ENCODE results near the gene SMOC1.
"Not testable (repeated sequence)": the region's sequence is repeated elsewhere in the genome, so short reads cannot be mapped to it uniquely, and the experiment has no call there.

Gene SMOC1

GRCh38 chr14:69903046-69903445, 23.8 kb downstream of the SMOC1 start:
- DNase-seq, result not testable (repeated sequence)

GRCh38 chr14:69904246-69904645, 25.0 kb downstream of the SMOC1 start:
- DNase-seq, result no peak

GRCh38 chr14:69906201-69906600, 27.0 kb downstream of the SMOC1 start:
- no peak for DNase-seq

- no peak for DNase-seq
Measured at GRCh38 chr14:69909826-69910550, 30.8 kb downstream of the SMOC1 start.

- DNase-seq, result no peak
Measured at GRCh38 chr14:69910871-69911270, 31.7 kb downstream of the SMOC1 start.

GRCh38 chr14:69913686-69914085, 34.5 kb downstream of the SMOC1 start:
- no peak for DNase-seq

- no peak for DNase-seq
Measured at GRCh38 chr14:69916396-69916795, 37.2 kb downstream of the SMOC1 start.

DNA sequence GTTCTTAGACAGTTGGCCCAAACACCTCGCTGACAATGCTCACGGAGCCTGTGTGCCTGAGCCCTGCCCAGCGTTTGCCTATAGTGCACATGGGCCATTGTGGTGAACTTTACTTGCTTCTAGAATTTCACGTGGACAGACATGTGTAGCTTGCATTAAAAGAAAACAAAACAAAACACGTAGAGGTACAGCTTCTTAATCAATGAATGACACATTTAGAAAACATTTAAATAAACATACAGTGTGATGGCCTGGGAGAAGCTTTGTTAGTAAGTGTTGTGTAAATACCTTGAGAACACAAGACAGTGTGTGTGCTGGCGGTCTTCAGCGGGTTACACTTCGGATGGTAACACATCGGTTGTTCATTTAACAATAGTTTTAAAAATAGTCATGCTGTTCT, 38.1 kb downstream of the SMOC1 start:
- no peak for DNase-seq

- no peak for DNase-seq
Measured at GRCh38 chr14:69919815-69920214, 40.6 kb downstream of the SMOC1 start.

GRCh38 chr14:69921052-69921451, 41.8 kb downstream of the SMOC1 start:
- DNase-seq, result no peak

DNA sequence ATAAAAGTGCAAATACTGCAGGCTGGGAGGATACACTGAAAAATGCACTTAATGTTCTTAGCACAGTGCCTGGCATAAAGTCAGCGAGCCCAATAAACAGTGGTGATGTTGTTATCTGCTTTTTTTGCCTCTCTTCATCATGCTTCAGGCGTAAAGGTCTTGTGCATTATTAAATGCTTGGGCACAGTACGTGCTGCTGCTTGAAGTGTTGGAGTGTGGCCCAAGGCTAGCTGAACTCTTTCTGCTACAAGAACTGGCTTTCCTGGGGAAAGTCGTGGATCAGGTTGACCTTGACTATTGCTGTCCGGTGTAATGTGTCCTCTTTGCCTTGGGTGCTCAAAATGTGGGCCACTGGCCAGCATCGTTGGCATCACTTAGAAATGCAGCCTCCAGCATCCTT, 43.0 kb downstream of the SMOC1 start:
- no peak for DNase-seq

DNA sequence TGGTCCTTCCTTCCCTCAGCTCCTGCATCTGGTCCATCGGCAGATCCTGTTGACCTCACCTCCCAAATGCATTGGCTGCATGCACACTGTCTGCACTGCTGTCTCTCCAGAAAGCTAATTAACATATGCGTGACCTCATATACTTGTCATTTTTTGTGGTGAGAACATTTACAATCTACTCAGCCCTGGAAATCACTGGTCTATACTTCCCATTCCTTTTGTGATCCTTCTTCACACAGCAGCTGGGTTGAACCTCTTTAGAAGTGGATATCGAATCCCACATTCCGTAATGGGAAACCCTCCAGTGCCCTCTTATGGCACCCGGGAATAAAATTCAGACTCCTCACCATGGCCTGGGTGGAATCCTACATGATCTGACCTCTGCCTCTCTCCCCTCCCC, 45.0 kb downstream of the SMOC1 start:
- DNase-seq, result no peak

DNA sequence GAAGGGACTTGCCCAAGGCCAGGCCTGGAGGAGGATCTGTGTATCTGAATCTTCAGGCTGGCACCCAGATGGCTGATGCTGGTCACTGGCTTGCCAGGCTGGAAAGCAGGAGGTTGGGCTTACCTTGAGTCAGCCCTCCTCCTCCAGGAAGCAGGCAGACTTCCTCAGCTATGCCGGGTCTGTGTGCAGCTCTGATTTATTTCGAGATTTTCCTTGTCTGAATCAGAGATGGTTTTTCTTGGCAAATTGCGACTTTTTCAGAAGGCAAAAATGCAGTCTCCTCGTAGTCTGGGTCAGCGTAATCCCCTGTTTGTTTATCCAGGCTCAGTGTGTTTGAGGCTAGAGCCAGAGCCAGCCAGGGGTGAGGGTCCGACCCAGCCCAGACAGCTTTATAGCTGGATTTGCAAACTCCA, 48.9 kb downstream of the SMOC1 start:
- no peak for DNase-seq

GRCh38 chr14:69930780-69931379, 51.7 kb downstream of the SMOC1 start:
- no peak for DNase-seq

DNA sequence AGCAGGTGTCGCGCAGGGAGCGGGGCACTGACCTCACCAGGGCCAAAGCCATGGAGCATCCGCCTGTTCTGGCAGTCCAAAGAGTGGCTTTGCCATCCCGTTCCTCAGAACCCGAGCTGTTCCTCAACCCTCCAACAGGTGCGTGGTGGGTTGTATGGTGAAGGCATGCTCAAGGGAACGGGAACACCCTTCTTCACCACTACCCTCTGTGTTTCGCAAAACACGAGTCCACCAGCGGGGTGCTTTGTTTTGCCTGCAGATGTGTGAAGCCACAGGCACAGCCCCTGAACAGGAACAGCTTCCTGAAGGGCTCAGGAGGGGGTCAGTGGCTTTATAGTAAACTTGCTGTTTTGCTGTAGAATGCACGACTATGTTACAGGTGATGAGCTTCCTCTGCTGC, 52.7 kb downstream of the SMOC1 start:
- DNase-seq, result no peak

DNA sequence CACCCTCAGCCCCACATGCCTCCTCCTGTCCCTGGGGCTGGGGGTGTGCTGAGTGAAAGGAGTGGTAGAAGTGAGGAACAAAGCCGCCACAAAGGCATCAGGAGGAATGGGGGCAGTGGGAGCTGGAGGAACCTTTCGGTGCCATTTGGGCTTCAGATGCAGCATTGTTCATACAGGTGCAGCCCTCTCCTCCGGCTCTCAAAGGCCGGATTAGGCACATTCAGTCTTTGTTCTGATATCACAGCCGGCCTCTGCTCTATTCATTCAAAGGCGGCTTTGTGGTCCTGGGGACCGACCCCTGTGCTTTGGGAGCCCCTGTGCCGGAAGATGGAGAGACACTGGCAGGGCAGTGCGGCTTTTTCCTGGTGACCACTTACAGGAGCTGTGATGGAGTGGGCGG, 53.2 kb downstream of the SMOC1 start:
- DNase-seq, result no peak

- no peak for DNase-seq
Measured at GRCh38 chr14:69933623-69934275, 54.5 kb downstream of the SMOC1 start.

GRCh38 chr14:69937367-69938081, 58.3 kb downstream of the SMOC1 start:
- DNase-seq, result no peak

- no peak for DNase-seq
Measured at GRCh38 chr14:69938751-69939150, 59.5 kb downstream of the SMOC1 start.

DNA sequence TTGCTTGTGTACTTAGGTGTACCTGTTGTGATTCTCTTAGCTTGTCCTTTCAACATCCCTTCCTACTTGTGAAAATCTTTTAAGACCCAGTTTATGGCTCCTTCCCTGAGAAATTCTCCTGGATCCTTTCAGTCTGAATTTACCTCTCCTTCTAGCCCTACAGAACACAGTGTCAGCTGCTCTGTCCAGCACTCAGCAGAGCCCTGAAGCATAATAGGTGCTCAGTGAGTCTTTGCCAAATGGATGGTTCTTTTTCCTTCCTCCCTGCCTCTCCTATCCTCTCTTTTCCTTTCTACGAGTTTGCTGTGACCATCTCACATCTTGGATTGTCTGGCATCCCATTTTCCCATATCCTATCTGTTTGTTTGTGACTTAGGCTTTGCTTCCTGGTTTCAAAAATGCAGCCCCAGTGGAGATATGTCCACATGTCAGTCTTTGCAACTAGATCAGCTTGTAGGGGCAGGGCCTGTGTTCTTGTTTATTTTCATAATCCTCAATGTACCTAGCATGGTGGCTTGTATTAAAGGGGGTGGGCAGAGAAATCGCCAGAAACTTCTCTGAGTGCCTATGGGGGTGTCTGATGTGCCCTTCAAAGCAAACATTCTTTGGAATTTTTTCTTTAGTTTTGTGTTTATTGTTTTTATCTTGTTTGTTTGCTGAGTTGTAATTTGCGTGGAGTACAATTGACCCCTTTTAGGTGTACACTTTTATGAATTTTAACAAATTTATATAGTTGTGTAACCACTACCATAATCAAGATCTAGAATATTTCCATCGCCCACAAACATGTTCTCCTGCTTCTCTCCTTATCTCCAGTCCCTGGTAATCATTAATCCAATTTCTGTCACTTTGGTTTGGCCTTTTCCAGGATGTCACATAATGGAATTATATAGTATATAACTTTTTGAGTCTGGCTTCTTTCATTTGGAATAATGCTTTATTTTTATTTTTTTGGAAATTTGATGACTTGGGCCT, 62.8 kb downstream of the SMOC1 start:
- no peak for DNase-seq

DNA sequence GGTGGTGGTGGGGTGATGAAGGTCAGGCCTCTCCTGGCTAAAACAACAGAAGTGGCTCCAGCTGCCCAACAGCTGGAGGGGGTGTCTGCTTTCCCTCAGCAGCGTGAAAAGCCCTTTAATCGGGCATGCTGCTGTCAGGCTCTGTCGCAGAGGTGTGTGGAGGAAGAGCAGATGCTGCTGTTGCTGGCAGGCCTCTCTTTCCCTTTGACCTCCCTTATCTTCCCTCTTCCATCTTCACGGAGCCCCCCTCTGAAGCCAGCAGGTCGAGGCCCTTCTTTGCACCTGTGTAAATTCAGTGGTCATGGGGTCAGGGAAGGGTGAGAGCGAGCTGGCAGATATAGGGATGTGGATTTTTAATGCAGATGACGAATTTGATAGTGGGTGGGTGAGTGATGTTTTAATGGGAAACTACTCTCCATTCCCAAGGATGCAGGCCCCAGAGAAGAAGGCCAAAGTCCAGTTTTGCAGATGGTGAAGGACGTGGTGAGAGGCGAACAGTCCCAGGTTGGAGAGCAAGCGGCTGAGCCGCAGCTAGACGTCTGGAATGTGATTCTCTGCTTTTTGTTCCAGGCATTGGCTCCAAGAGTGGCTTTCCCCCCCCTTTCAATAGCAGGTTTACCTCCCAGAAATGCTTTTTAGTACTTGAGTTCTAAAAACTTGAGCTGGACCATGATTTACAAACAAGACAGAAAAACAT, 64.0 kb downstream of the SMOC1 start:
- no peak for DNase-seq

DNA sequence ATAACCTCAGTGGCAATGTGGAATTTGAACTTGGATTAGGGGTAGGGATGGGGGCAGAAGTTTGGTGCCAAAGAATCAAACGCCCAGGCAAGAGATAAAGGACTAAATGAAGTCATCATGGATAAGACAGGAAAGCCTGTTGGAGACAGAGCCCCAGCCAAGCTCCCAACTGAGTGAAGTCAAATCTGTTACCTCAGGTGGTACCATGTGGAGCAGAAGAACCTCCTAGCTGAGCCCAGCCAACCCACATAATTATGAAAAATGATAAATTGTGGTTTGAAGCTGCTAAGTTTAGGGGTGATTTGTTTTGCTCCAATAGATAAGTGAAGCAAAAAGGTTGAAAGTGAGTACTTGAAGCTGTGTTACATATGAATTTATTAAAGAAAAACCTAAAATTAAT, 66.1 kb downstream of the SMOC1 start:
- no peak for DNase-seq
